Progenitor cell of endocrine pancreas (in vitro differentiated cells): ENCODE measurements around the gene MRPL27. TPM values are rescaled to one million over a fixed set of nuclear protein-coding genes. Genes with fewer than 3 reads are reported as not detected.

ENCODE experiments used
- DNase-seq: peaks from one replicate; pipeline ENCODE4 v3.0.0; 2021; ENCODE audit warnings: low spot score; ENCODE audit not compliant: unreplicated experiment
- H3K27ac Mint-ChIP-seq: 2 replicates; pipeline ENCODE4 v1.8.0; 2021; ENCODE audit warnings: mild to moderate bottlenecking, moderate library complexity, mixed read lengths
- H3K27me3 Mint-ChIP-seq: 2 replicates; pipeline ENCODE4 v1.8.0; 2021; ENCODE audit warnings: mixed read lengths
- H3K36me3 Mint-ChIP-seq: 2 replicates; pipeline ENCODE4 v1.8.0; 2022; ENCODE audit warnings: mixed read lengths; ENCODE audit not compliant: insufficient read depth
- H3K4me1 Mint-ChIP-seq: 2 replicates; pipeline ENCODE4 v1.8.0; 2021; ENCODE audit warnings: low read depth, mixed read lengths
- H3K4me3 Mint-ChIP-seq: 2 replicates; pipeline ENCODE4 v1.8.0; 2021; ENCODE audit warnings: low read depth, mild to moderate bottlenecking, moderate library complexity, mixed read lengths
- H3K9me3 Mint-ChIP-seq: 2 replicates; pipeline ENCODE4 v1.8.0; 2021; ENCODE audit warnings: low read depth, mixed read lengths
- CTCF ChIP-seq: fragments of 200-600 bp; sonication (generic); IDR thresholded peaks from one replicate; pipeline ENCODE4 v1.5.0; 2021; ENCODE audit warnings: antibody characterized with exemption, mild to moderate bottlenecking; ENCODE audit not compliant: unreplicated experiment
- total RNA-seq: library from RNA; stranded (reverse); gene quantifications from 2 replicates; pipeline ENCODE4 v1.2.1, GENCODE V29; 2021

The MRPL27 gene
- total RNA-seq, 1 donor from 2014 or later, result 59.6 TPM

GRCh38 chr17:50381260-50381815, 8.4 kb upstream of the MRPL27 start:
- no peak for TF ChIP-seq CTCF
- Mint-ChIP-seq H3K4me1 (no peaks in the 10 kb centered on the region), H3K27ac (no peak overlapping the region), H3K9me3 (no peaks in the 10 kb centered on the region), H3K4me3 (no peak overlapping the region), H3K27me3 (no peaks in the 10 kb centered on the region), H3K36me3 (peaks cover 16% of the 10 kb centered on the region)
- no peak for DNase-seq

- Mint-ChIP-seq H3K36me3 (peaks cover 16% of the 10 kb centered on the region), H3K4me3 (no peak overlapping the region), H3K9me3 (no peaks in the 10 kb centered on the region), H3K27me3 (no peaks in the 10 kb centered on the region), H3K4me1 (no peaks in the 10 kb centered on the region), H3K27ac (no peak overlapping the region)
- no peak for TF ChIP-seq CTCF
- no peak for DNase-seq
Observed at GRCh38 chr17:50380369-50381259, 7.6 kb upstream of the MRPL27 start.

GRCh38 chr17:50379351-50380132, 6.6 kb upstream of the MRPL27 start:
- H3K9me3 Mint-ChIP-seq, result no peaks in the 10 kb centered on the region
- H3K36me3 Mint-ChIP-seq, result peaks cover 10% of the 10 kb centered on the region
- peak overlapping the region; percentile 23 for H3K27ac Mint-ChIP-seq
- H3K4me3 Mint-ChIP-seq, result no peak overlapping the region
- no peaks in the 10 kb centered on the region for H3K27me3 Mint-ChIP-seq
- DNase-seq, result no peak
- H3K4me1 Mint-ChIP-seq, result no peaks in the 10 kb centered on the region
- TF ChIP-seq CTCF, result no peak

- Mint-ChIP-seq H3K4me1 (peaks cover 15% of the 10 kb centered on the region), H3K9me3 (no peaks in the 10 kb centered on the region), H3K27ac (no peak overlapping the region), H3K27me3 (no peaks in the 10 kb centered on the region), H3K4me3 (no peak overlapping the region), H3K36me3 (no peaks in the 10 kb centered on the region)
- no peak for TF ChIP-seq CTCF
- no peak for DNase-seq
Observed at GRCh38 chr17:50375858-50376538, 3.0 kb upstream of the MRPL27 start.

- no peak for TF ChIP-seq CTCF
- Mint-ChIP-seq H3K9me3 (no peaks in the 10 kb centered on the region), H3K36me3 (no peaks in the 10 kb centered on the region), H3K27me3 (no peaks in the 10 kb centered on the region), H3K4me1 (peaks cover 15% of the 10 kb centered on the region), H3K4me3 (peak overlapping the region; percentile 99), H3K27ac (no peak overlapping the region)
- no peak for DNase-seq
Observed at GRCh38 chr17:50373705-50374104, 721 bp upstream of the MRPL27 start.
